Retina (tissue), 1 donor: Measurements from ENCODE around the gene SYPL1.

Experiments
- DNase-seq: peaks from one replicate; pipeline ENCODE4 v3.0.0-alpha.2; 2016

The SYPL1 gene

GRCh38 chr7:106064771-106065574, 47.1 kb downstream of the SYPL1 start:
- no peak for DNase-seq

GRCh38 chr7:106064316-106064715, 47.8 kb downstream of the SYPL1 start:
- DNase-seq, result no peak

GRCh38 chr7:106063692-106064091, 48.4 kb downstream of the SYPL1 start:
- no peak for DNase-seq

- no peak for DNase-seq
Observed at GRCh38 chr7:106063024-106063423, 49.1 kb downstream of the SYPL1 start.

DNA sequence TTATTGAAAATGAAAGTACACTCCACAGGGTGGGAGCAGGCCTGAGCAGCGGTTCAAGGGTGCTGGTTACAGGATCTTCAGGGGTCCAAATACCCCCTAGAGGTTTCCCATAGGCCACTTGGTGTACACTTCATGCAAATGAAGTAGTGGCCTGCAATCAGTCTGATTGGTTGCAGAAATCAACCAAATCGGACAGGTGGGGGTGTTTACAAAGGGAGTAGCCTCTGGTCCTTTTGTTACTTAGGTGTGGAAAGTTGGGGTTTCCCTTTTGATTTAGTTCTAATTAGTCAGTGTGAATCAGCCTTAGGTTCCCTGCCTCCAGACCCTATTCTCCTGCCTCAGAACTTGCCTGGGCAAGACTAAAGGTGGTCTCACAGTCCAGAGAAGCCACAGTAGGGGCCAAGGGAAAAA, 49.6 kb downstream of the SYPL1 start:
- DNase-seq, result no peak

- DNase-seq, result no peak
Observed at GRCh38 chr7:106062006-106062405, 50.1 kb downstream of the SYPL1 start.

- no peak for DNase-seq
Observed at GRCh38 chr7:106061301-106061979, 50.7 kb downstream of the SYPL1 start.

DNA sequence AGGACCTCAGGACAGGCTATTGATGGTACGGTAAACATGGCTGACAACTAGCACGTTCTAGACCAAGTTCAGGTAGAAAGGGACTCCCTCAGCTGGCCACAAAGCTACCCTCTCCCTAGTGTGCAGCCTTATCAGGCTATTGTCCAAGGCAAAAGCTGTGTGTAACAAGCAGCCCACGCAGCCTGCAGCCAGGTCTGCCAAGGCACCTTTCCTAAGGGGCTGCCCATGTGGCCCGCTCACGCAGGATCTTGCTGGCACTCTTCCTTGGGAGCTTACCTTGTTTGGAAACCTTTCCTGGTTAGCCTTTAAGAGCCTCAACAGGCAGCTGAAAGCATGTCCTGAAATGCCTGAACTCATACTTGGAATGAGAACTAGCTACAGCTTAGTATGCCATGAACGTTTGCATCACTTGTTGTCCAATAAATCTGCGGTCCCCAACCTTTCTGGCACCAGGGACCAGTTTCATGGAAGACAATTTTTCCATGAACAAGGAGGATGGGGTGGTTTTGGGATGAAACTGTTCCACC, 51.7 kb downstream of the SYPL1 start:
- DNase-seq, result no peak

GRCh38 chr7:106059556-106059955, 52.6 kb downstream of the SYPL1 start:
- DNase-seq, result no peak

GRCh38 chr7:106058928-106059324, 53.2 kb downstream of the SYPL1 start:
- no peak for DNase-seq

- peak; percentile 67 for DNase-seq
Observed at GRCh38 chr7:106057962-106058927, 53.9 kb downstream of the SYPL1 start.

DNA sequence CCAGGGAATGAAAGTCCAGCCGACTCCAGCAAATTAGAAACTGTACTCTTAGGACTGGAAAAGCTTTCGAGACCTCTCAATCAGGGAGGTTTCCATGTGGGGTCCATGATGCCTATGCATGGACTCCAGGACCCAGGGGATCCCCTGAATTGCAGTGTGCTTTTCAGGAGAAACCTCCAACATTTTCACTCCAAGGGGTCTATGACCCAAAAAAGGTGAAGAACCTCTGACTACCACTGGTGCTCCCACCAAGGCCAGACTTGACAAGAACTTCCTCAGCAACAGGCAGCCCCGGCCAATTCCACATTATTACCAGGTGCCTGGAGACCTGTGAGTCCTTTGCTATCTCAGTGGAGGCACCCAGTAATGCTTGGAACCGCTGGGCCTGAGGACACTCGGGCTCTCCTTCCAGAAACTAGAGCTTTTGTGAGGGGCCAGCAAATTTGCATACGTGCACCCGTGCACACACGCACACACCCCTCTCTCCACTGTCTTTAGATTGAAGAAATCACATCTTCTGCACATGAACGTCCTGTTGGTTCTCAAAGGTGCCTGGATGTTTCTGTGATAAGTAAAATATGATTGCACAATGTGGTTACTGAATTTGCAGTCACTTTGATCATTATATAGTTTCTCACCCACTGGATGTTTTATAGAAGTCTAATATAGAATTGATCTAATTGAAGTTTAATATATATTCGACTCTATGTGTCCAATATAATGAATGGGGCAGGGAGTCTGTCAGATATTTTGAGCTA, 54.7 kb downstream of the SYPL1 start:
- no peak for DNase-seq

DNA sequence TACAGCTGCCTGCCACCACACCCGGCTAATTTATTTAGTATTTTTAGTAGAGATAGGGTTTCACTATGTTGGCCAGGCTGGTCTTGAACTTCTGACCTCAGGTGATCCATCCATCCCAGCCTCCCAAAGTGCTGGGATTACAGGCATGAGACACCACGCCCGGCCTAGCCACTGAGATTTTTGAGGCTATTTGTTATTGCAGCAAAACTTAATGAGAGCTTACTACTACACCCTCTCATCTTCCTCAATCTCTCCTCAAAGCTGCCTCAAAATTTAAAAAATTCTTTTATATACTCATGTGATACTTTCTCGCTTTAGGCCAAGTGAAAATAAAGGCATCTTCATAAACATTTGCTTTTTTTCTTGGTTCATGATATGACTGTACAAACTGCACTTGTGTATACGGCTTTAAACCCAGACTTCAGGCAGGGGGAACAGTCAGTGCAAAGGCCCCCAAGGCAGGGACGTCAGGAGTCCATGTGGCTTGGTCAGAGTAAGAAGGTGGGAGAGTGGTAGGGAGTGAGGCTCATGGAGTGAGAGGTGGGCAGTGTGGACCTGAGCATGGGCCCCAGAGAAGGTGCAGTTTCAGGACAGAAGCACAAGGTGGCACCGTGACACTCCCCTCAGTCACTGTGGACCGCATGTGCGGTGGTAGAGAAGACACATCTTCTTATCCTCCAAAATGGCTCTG, 55.5 kb downstream of the SYPL1 start:
- peak; percentile 76 for DNase-seq

DNA sequence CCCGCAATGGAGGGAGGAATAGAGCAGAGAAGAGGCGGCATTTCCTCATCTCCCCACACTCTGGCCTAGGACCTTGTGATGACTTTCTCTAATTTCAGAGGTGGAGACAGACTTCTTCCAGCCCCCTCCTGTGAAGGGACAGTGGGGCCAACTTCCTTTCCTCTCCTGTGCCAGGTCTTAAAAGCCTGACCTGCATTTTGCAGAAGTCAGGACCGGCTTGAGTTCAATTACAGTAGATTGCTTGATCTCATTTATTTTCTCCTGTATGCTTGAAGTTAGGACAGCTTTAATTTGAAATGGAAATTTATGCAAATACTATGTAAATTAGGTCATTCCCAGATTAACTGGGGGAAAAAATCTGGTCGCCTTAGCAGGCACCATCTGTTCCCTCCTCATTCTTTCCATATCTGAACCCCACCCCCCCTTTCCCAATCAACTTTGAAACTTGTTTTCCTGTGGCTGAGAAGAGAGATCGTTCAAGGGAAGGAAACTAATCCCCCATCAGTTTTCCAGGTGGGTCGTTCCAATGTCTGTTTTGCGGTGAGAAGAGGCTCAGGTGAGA, 57.1 kb downstream of the SYPL1 start:
- DNase-seq, result no peak

DNA sequence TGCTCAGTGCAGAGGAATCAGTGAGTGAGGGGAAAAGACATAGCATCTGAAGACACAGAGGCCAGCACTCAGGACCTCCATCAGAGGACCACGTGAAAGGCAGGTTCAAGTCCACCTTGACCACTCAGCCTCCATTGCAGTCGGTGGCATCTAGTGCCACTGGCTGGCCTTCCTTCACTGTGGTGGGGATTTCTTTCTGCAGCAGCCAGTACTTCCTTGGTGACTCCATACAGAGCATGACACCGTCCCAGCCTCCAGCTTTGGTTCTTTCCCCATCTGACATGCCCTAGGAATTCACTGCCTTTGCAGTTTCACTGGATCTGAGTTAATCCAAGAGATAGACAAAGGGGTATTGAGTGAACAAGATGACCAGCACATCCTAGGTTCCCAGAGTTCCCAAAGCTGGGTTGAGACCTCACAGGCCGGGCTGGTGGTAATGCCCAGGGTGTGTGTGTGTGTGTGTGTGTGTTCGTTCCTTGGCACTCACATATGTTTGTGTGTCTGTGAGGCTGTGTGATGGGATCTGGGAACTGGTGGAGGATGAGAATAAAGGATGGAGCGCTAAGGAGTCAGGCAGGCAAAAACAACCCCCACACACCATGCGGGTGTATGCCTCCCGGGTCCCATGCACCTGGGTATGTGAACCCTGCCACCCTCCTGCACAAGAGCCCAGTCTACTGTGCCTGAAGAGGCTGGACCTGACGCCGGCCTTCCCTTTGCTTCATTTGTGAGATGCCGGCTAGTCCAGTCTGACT, 57.8 kb downstream of the SYPL1 start:
- DNase-seq, result no peak

DNA sequence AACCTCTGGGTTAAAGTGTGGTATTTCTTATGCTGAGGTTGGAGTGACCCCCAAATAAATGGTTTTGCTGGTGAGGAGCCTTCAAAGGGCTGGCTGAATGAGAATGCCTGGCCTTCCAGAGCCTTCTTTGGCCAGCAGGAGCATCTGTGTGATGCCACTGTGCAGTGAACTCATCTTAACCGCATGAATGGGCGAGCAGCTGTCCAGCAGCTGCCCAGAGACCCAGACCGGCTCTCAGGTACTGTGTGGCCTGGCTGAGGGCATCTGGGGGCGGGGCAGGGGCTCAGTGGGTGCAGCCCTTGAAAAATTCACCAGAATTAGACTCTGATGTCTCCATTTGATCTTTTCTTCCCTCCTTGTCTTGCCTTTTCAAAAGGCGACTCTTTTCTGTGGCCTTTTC, 59.0 kb downstream of the SYPL1 start:
- DNase-seq, result peak; percentile 55

DNA sequence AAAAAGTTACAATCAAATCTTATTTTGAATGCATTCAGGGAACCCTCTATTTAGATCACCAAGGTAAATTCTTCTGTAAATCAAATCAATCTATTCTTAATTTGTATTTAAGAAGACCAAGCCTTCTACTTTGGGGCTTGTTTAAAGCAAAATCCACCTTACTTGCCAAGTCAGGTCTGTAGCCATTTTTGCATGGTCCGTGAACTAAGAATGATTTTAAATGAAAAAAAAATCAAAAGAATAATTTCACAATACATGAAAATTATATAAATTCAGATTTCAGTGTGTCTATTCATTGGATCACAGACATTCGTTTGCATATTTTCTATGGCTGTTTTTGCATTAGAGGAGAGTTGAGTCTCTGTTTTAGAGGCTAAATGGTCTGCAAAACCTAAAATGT, 59.4 kb downstream of the SYPL1 start:
- no peak for DNase-seq

DNA sequence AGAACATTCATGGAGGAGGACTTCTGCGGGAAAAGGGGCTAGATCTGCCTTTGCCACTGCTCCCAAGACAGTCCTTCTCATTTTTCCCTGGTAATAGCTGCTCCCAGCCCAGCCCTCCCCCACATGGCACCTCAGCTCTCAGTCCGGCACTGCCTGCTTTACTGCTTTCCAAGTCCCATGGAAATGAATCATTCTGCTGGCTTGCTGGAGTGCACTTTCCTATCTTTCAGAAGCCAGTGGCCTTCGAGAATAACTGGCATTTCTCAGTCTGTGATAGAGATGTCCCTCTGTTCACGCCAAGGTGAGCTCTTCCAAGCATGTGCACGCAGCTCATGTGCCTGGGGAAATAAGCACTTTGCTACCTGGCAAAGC, 61.4 kb downstream of the SYPL1 start:
- DNase-seq, result no peak

GRCh38 chr7:106050002-106050745, 61.9 kb downstream of the SYPL1 start:
- DNase-seq, result no peak
